ENCODE results near the gene XPO6. TPM values are rescaled to one million over a fixed set of nuclear protein-coding genes. Genes with fewer than 3 reads are reported as not detected.

XPO6 gene
- total RNA-seq, 2 experiments from 2014 or later, result 130 to 167 TPM

GRCh38 chr16:28151180-28151579, 60.6 kb downstream of the XPO6 start:
- no peak overlapping the region for H3K27ac ChIP-seq (ENCODE audit: low read depth, low read length, poor library complexity, severe bottlenecking)
- CTCF ChIA-PET (ENCODE audit: unreplicated experiment), result no interaction called here
- POLR2A ChIA-PET, result interaction anchor here (0.6 to 1.5 kb wide), 4 partner anchors 9 to 156 kb away, joined by 3 to 7 read pairs (median 4); no protein-coding TSS in a partner anchor

GRCh38 chr16:28149011-28149888, 62.5 kb downstream of the XPO6 start:
- H3K36me3 ChIP-seq (ENCODE audit: insufficient read depth, low read length), result peaks cover 98% of the 10 kb centered on the region
- DNase-seq (ENCODE audit: low spot score), result no peak
- H3K4me3 ChIP-seq (ENCODE audit: low read depth, low read length, poor library complexity, severe bottlenecking), result no peak overlapping the region
- BruUV-seq (replicated peaks), result no TSS peak
- intact Hi-C loops (cut with micrococcal nuclease; ENCODE audit: unreplicated experiment), result no loop called here
- H3K9me3 ChIP-seq (ENCODE audit: low read length), result no peaks in the 10 kb centered on the region
- peaks cover under 1% of the 10 kb centered on the region; the same call in 1 of the 2 replicates for H3K79me2 ChIP-seq (ENCODE audit: insufficient read depth, low read depth, low read length)
- no peak overlapping the region for H3K4me2 ChIP-seq (ENCODE audit: low read length)
- no peaks in the 10 kb centered on the region for H4K20me1 ChIP-seq (ENCODE audit: insufficient read depth, low read length)
- H2AFZ ChIP-seq (ENCODE audit: low read length), result no peak overlapping the region
- no peaks in the 10 kb centered on the region for H3K4me1 ChIP-seq (ENCODE audit: insufficient read depth, low read length, poor library complexity, severe bottlenecking)
- ChIA-PET CTCF (ENCODE audit: unreplicated experiment) (no interaction called here), POLR2A (no interaction called here)
- TF ChIP-seq EZH2phosphoT487 (IDR thresholded peaks at IDR 0.05; ENCODE audit: borderline replicate concordance, low read depth, low read length) (no peak), CTCF (conservative IDR thresholded peaks at IDR 0.05; ENCODE audit: low read length) (no peak)
- H3K9me2 ChIP-seq (ENCODE audit: insufficient read depth, low read length), result no peaks in the 10 kb centered on the region
- no peak overlapping the region for H3K27ac ChIP-seq (ENCODE audit: low read depth, low read length, poor library complexity, severe bottlenecking)

More at GRCh38 chr16:28151180-28151579, 60.6 kb downstream of the XPO6 start:
- intact Hi-C loops (cut with micrococcal nuclease; ENCODE audit: unreplicated experiment), result no loop called here
- Histone ChIP-seq H3K36me3 (ENCODE audit: insufficient read depth, low read length) (peaks cover 99% of the 10 kb centered on the region), H3K79me2 (ENCODE audit: insufficient read depth, low read depth, low read length) (no peaks in the 10 kb centered on the region; the same call in 1 of the 2 replicates), H3K4me1 (ENCODE audit: insufficient read depth, low read length, poor library complexity, severe bottlenecking) (no peaks in the 10 kb centered on the region), H4K20me1 (ENCODE audit: insufficient read depth, low read length) (no peaks in the 10 kb centered on the region), H3K4me3 (ENCODE audit: low read depth, low read length, poor library complexity, severe bottlenecking) (no peak overlapping the region), H2AFZ (ENCODE audit: low read length) (no peak overlapping the region), H3K9me2 (ENCODE audit: insufficient read depth, low read length) (no peaks in the 10 kb centered on the region), H3K9me3 (ENCODE audit: low read length) (no peaks in the 10 kb centered on the region), H3K4me2 (ENCODE audit: low read length) (no peak overlapping the region)
- BruUV-seq (replicated peaks), result no TSS peak
- TF ChIP-seq CTCF (conservative IDR thresholded peaks at IDR 0.05; ENCODE audit: low read length), result no peak
- TF ChIP-seq EZH2phosphoT487 (IDR thresholded peaks at IDR 0.05; ENCODE audit: borderline replicate concordance, low read depth, low read length), result no peak
- DNase-seq (ENCODE audit: low spot score), result no peak

GRCh38 chr16:28146536-28146935, 65.2 kb downstream of the XPO6 start:
- Histone ChIP-seq H3K79me2 (ENCODE audit: insufficient read depth, low read depth, low read length) (peaks cover 6% of the 10 kb centered on the region; the same call in 1 of the 2 replicates), H3K4me3 (ENCODE audit: low read depth, low read length, poor library complexity, severe bottlenecking) (no peak overlapping the region), H2AFZ (ENCODE audit: low read length) (no peak overlapping the region), H3K27ac (ENCODE audit: low read depth, low read length, poor library complexity, severe bottlenecking) (no peak overlapping the region), H3K9me2 (ENCODE audit: insufficient read depth, low read length) (no peaks in the 10 kb centered on the region), H3K36me3 (ENCODE audit: insufficient read depth, low read length) (peaks cover 87% of the 10 kb centered on the region), H3K9me3 (ENCODE audit: low read length) (no peaks in the 10 kb centered on the region), H3K4me1 (ENCODE audit: insufficient read depth, low read length, poor library complexity, severe bottlenecking) (peaks cover 22% of the 10 kb centered on the region), H4K20me1 (ENCODE audit: insufficient read depth, low read length) (no peaks in the 10 kb centered on the region), H3K4me2 (ENCODE audit: low read length) (no peak overlapping the region)
- DNase-seq (ENCODE audit: low spot score), result no peak
- intact Hi-C loops (cut with micrococcal nuclease; ENCODE audit: unreplicated experiment), result no loop called here
- ChIA-PET POLR2A (interaction anchor here (1.0 to 1.3 kb wide), 2 partner anchors 18 to 40 kb away, joined by 3 read pairs; no protein-coding TSS in a partner anchor), CTCF (ENCODE audit: unreplicated experiment) (no interaction called here)
- TF ChIP-seq EZH2phosphoT487 (IDR thresholded peaks at IDR 0.05; ENCODE audit: borderline replicate concordance, low read depth, low read length) (no peak), CTCF (conservative IDR thresholded peaks at IDR 0.05; ENCODE audit: low read length) (no peak)
- BruUV-seq (replicated peaks), result no TSS peak
